ENCODE results near the gene PPIL6.

The PPIL6 gene

GRCh38 chr6:109449064-109449794 is 8.8 kb upstream of the PPIL6 start:
- H3K4me3 ChIP-seq (ENCODE audit: low read depth, low read length): no peak overlapping the region
- no peak for TF ChIP-seq CTCF (IDR thresholded peaks at IDR 0.05; ENCODE audit: borderline replicate concordance, insufficient read depth, low read depth, low read length)

GRCh38 chr6:109448615-109449014 is 8.2 kb upstream of the PPIL6 start:
- TF ChIP-seq CTCF (IDR thresholded peaks at IDR 0.05; ENCODE audit: borderline replicate concordance, insufficient read depth, low read depth, low read length): no peak
- no peak overlapping the region for H3K4me3 ChIP-seq (ENCODE audit: low read depth, low read length)

GRCh38 chr6:109447878-109448555 is 7.6 kb upstream of the PPIL6 start:
- TF ChIP-seq CTCF (IDR thresholded peaks at IDR 0.05; ENCODE audit: borderline replicate concordance, insufficient read depth, low read depth, low read length): no peak

GRCh38 chr6:109447087-109447486 is 6.7 kb upstream of the PPIL6 start:
- H3K4me3 ChIP-seq (ENCODE audit: low read depth, low read length): no peak overlapping the region
- TF ChIP-seq CTCF (IDR thresholded peaks at IDR 0.05; ENCODE audit: borderline replicate concordance, insufficient read depth, low read depth, low read length): no peak

More at GRCh38 chr6:109447878-109448555, 7.6 kb upstream of the PPIL6 start:
- no peak overlapping the region for H3K4me3 ChIP-seq (ENCODE audit: low read depth, low read length)

GRCh38 chr6:109446541-109446940 is 6.1 kb upstream of the PPIL6 start:
- no peak for TF ChIP-seq CTCF (IDR thresholded peaks at IDR 0.05; ENCODE audit: borderline replicate concordance, insufficient read depth, low read depth, low read length)
- H3K4me3 ChIP-seq (ENCODE audit: low read depth, low read length): no peak overlapping the region

- H3K4me3 ChIP-seq (ENCODE audit: low read depth, low read length): no peak overlapping the region
- no peak for TF ChIP-seq CTCF (IDR thresholded peaks at IDR 0.05; ENCODE audit: borderline replicate concordance, insufficient read depth, low read depth, low read length)
Observed at GRCh38 chr6:109446072-109446471, 5.6 kb upstream of the PPIL6 start.

- TF ChIP-seq CTCF (IDR thresholded peaks at IDR 0.05; ENCODE audit: borderline replicate concordance, insufficient read depth, low read depth, low read length): no peak
Observed at GRCh38 chr6:109445382-109445781, 5.0 kb upstream of the PPIL6 start.

More at GRCh38 chr6:109445382-109445781, 5.0 kb upstream of the PPIL6 start:
- no peak overlapping the region for H3K4me3 ChIP-seq (ENCODE audit: low read depth, low read length)

Measured in GM12875 (cell line).